NCI-H2196 (cell line): ENCODE measurements around the gene DIPK1A.
"Not testable (repeated sequence)": the region's sequence is repeated elsewhere in the genome, so short reads cannot be mapped to it uniquely, and the experiment has no call there.

ENCODE experiments used
- DNase-seq: peaks from one replicate; lab custom pipeline; 2025; ENCODE audit not compliant: unreplicated experiment; lab: John Stamatoyannopoulos, UW

The DIPK1A gene

GRCh38 chr1:92980732-92981647 is 19.7 kb upstream of the DIPK1A start:
- DNase-seq, result no peak

- DNase-seq, result no peak
Observed at GRCh38 chr1:92975551-92976232, 14.4 kb upstream of the DIPK1A start.

GRCh38 chr1:92974112-92974511 is 12.8 kb upstream of the DIPK1A start:
- not testable (repeated sequence) for DNase-seq

GRCh38 chr1:92973203-92973897 is 12.1 kb upstream of the DIPK1A start:
- no peak for DNase-seq

- DNase-seq, result no peak
Observed at GRCh38 chr1:92972409-92973129, 11.3 kb upstream of the DIPK1A start.

- DNase-seq, result not testable (repeated sequence)
Observed at GRCh38 chr1:92971932-92972331, 10.7 kb upstream of the DIPK1A start.

GRCh38 chr1:92970990-92971689 is 9.9 kb upstream of the DIPK1A start:
- DNase-seq, result no peak

GRCh38 chr1:92969517-92969916 is 8.3 kb upstream of the DIPK1A start:
- DNase-seq, result no peak

- DNase-seq, result peak; percentile 21
Observed at GRCh38 chr1:92968138-92969032, 7.1 kb upstream of the DIPK1A start.

- no peak for DNase-seq
Observed at GRCh38 chr1:92964998-92965397, 3.7 kb upstream of the DIPK1A start.

GRCh38 chr1:92964316-92964715 is 3.1 kb upstream of the DIPK1A start:
- no peak for DNase-seq

- no peak for DNase-seq
Observed at GRCh38 chr1:92961896-92962752, 862 bp upstream of the DIPK1A start.

- peak; percentile 50 for DNase-seq
Observed at GRCh38 chr1:92960395-92961130, 699 bp downstream of the DIPK1A start.

GRCh38 chr1:92958203-92958970 is 2.9 kb downstream of the DIPK1A start:
- no peak for DNase-seq

- no peak for DNase-seq
Observed at GRCh38 chr1:92957030-92957734, 4.1 kb downstream of the DIPK1A start.

GRCh38 chr1:92956254-92957029 is 4.8 kb downstream of the DIPK1A start:
- DNase-seq, result no peak
